ENCODE results near the gene FAM170B.

The FAM170B gene

GRCh38 chr10:49139028-49139845 lies 5.4 kb upstream of the FAM170B start:
- Histone ChIP-seq H3K79me2 (ENCODE audit: insufficient read depth, low read length) (no peaks in the 10 kb centered on the region), H3K4me2 (ENCODE audit: low read depth, low read length, poor library complexity, severe bottlenecking) (no peak overlapping the region), H3K4me3 (ENCODE audit: low read length, poor library complexity, severe bottlenecking) (no peak overlapping the region), H3K9me3 (ENCODE audit: insufficient read depth, low read depth, low read length) (no peaks in the 10 kb centered on the region; the same call in 1 of the 2 replicates), H3F3A (ENCODE audit: low read depth) (no peaks in the 10 kb centered on the region), H3K27me3 (ENCODE audit: insufficient read depth, low read length, poor library complexity, severe bottlenecking) (no peaks in the 10 kb centered on the region), H3K9ac (ENCODE audit: low read depth, low read length, poor library complexity, severe bottlenecking) (no peak overlapping the region), H4K20me1 (ENCODE audit: insufficient read depth, low read length, poor library complexity, severe bottlenecking) (no peaks in the 10 kb centered on the region), H2AFZ (ENCODE audit: low read length) (no peak overlapping the region), H3K4me1 (ENCODE audit: insufficient read depth, low read length, poor library complexity, severe bottlenecking) (no peaks in the 10 kb centered on the region), H3K36me3 (ENCODE audit: insufficient read depth, low read length) (no peaks in the 10 kb centered on the region), H3K9me2 (replicated peaks; ENCODE audit: low read depth, low read length) (no peaks in the 10 kb centered on the region)
- no peak for TF ChIP-seq EZH2phosphoT487 (IDR thresholded peaks at IDR 0.05; ENCODE audit: borderline replicate concordance)
- TF ChIP-seq CTCF (conservative IDR thresholded peaks at IDR 0.05; ENCODE audit: low read length), result no peak

- no peaks in the 10 kb centered on the region for H3F3A ChIP-seq (ENCODE audit: low read depth)
- no peak overlapping the region for H3K4me2 ChIP-seq (ENCODE audit: low read depth, low read length, poor library complexity, severe bottlenecking)
- no peaks in the 10 kb centered on the region for H3K36me3 ChIP-seq (ENCODE audit: insufficient read depth, low read length)
- no peaks in the 10 kb centered on the region for H4K20me1 ChIP-seq (ENCODE audit: insufficient read depth, low read length, poor library complexity, severe bottlenecking)
- no peaks in the 10 kb centered on the region for H3K4me1 ChIP-seq (ENCODE audit: insufficient read depth, low read length, poor library complexity, severe bottlenecking)
- no peak overlapping the region for H2AFZ ChIP-seq (ENCODE audit: low read length)
- H3K79me2 ChIP-seq (ENCODE audit: insufficient read depth, low read length), result no peaks in the 10 kb centered on the region
- no peaks in the 10 kb centered on the region for H3K27me3 ChIP-seq (ENCODE audit: insufficient read depth, low read length, poor library complexity, severe bottlenecking)
- TF ChIP-seq CTCF (conservative IDR thresholded peaks at IDR 0.05; ENCODE audit: low read length), result no peak
- TF ChIP-seq EZH2phosphoT487 (IDR thresholded peaks at IDR 0.05; ENCODE audit: borderline replicate concordance), result no peak
- H3K9me2 ChIP-seq (replicated peaks; ENCODE audit: low read depth, low read length), result no peaks in the 10 kb centered on the region
- no peaks in the 10 kb centered on the region; the same call in 1 of the 2 replicates for H3K9me3 ChIP-seq (ENCODE audit: insufficient read depth, low read depth, low read length)
- no peak overlapping the region for H3K9ac ChIP-seq (ENCODE audit: low read depth, low read length, poor library complexity, severe bottlenecking)
- no peak overlapping the region for H3K4me3 ChIP-seq (ENCODE audit: low read length, poor library complexity, severe bottlenecking)
These were observed 4.6 kb upstream of the FAM170B start for GRCh38 chr10:49138361-49138891.

GRCh38 chr10:49136525-49136924 lies 2.7 kb upstream of the FAM170B start:
- Histone ChIP-seq H3K9me2 (replicated peaks; ENCODE audit: low read depth, low read length) (no peaks in the 10 kb centered on the region), H4K20me1 (ENCODE audit: insufficient read depth, low read length, poor library complexity, severe bottlenecking) (no peaks in the 10 kb centered on the region), H3K4me2 (ENCODE audit: low read depth, low read length, poor library complexity, severe bottlenecking) (no peak overlapping the region), H3K4me3 (ENCODE audit: low read length, poor library complexity, severe bottlenecking) (no peak overlapping the region), H3K4me1 (ENCODE audit: insufficient read depth, low read length, poor library complexity, severe bottlenecking) (no peaks in the 10 kb centered on the region), H3K27me3 (ENCODE audit: insufficient read depth, low read length, poor library complexity, severe bottlenecking) (no peaks in the 10 kb centered on the region), H3K9me3 (ENCODE audit: insufficient read depth, low read depth, low read length) (no peaks in the 10 kb centered on the region; the same call in 1 of the 2 replicates), H3K9ac (ENCODE audit: low read depth, low read length, poor library complexity, severe bottlenecking) (no peak overlapping the region), H3F3A (ENCODE audit: low read depth) (no peaks in the 10 kb centered on the region), H2AFZ (ENCODE audit: low read length) (no peak overlapping the region), H3K79me2 (ENCODE audit: insufficient read depth, low read length) (no peaks in the 10 kb centered on the region), H3K36me3 (ENCODE audit: insufficient read depth, low read length) (no peaks in the 10 kb centered on the region)
- no peak for TF ChIP-seq CTCF (conservative IDR thresholded peaks at IDR 0.05; ENCODE audit: low read length)
- no peak for TF ChIP-seq EZH2phosphoT487 (IDR thresholded peaks at IDR 0.05; ENCODE audit: borderline replicate concordance)

Measured in Loucy (cell line).